Colonic mucosa (tissue), 4 donors: ENCODE results near the gene SHISA3. TPM values are rescaled to one million over a fixed set of nuclear protein-coding genes. Genes with fewer than 3 reads are reported as not detected.

Experiments
- DNase-seq: peaks from one replicate; pipeline ENCODE4 v3.0.0-alpha.2; 2020
- H3K27ac ChIP-seq: fragments of 200-600 bp; one replicate; pipeline ENCODE4 v1.8.0; 2021
- H3K27me3 ChIP-seq: fragments of 200-600 bp; one replicate; pipeline ENCODE4 v1.8.0; 2021
- H3K36me3 ChIP-seq: fragments of 200-600 bp; one replicate; pipeline ENCODE4 v1.8.0; 2021
- H3K4me1 ChIP-seq: fragments of 200-600 bp; one replicate; pipeline ENCODE4 v1.8.0; 2021; ENCODE audit warnings: mild to moderate bottlenecking
- H3K4me3 ChIP-seq: fragments of 200-600 bp; one replicate; pipeline ENCODE4 v1.8.0; 2021
- H3K9ac ChIP-seq, 2 donors: one replicate each; pipeline ENCODE4 v1.7.0; 2013; ENCODE audit warnings: control low read depth in 2 of 2, low read depth in 2 of 2, low read length in 2 of 2
- H3K9me3 ChIP-seq: fragments of 200-600 bp; one replicate; pipeline ENCODE4 v1.8.0; 2021
- CTCF ChIP-seq: fragments of 200-600 bp; IDR thresholded peaks from one replicate; pipeline ENCODE4 v1.8.0; 2022; ENCODE audit warnings: antibody characterized with exemption, mild to moderate bottlenecking
- intact Hi-C: fragments of 100-400 bp; cut with DNase I; formaldehyde crosslinking; loops from one replicate; pipeline ENCODE4 v1.14.1; 2022
- total RNA-seq, 2 donors: library from RNA; stranded (reverse); fragmentation: NEBNext Ultra II Directional in 1 of 2; extraction: Animal tissue kit (Norgen Biotek cat#: 25700) in 1 of 2; gene quantifications; one replicate each; pipeline ENCODE4 v1.2.1, GENCODE V29; 2021
- donor health status: healthy.
- donor health status: DM: no; HTN: no; CAD: no.
- donor health status: DM: no; HTN: no; CAD: no.

SHISA3 gene
- total RNA-seq, 2 donors from 2014 or later, result 0.86 to 1.1 TPM

DNA sequence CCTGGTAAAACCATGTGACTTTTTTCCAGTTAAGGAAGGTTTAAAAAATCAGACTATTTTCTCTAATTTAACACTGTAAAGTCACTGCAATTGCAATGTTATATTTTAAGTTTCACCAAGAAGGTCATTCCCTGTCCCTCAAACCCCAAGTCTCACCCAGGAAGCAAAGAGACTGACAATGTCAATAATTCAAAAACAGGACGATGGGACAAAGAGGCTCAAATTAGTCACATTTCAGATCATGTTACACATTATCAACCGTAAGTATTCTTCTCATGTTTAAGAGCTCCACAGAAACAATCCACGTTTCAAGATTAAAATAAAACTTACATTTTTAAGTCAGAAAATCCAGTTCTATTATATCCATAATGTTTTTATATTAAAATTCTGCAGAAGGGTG lies 13.2 kb downstream of the SHISA3 start:
- no peak for DNase-seq
- no peak for TF ChIP-seq CTCF
- no peaks in the 10 kb centered on the region for H3K27me3 ChIP-seq
- H3K4me3 ChIP-seq, result no peak overlapping the region
- H3K9ac ChIP-seq, result no peak overlapping the region
- H3K4me1 ChIP-seq, result no peaks in the 10 kb centered on the region
- intact Hi-C loops, result no loop called here
- H3K36me3 ChIP-seq, result no peaks in the 10 kb centered on the region
- no peak overlapping the region for H3K27ac ChIP-seq
- no peaks in the 10 kb centered on the region for H3K9me3 ChIP-seq

- no peaks in the 10 kb centered on the region for H3K9me3 ChIP-seq
- H3K36me3 ChIP-seq, result no peaks in the 10 kb centered on the region
- H3K9ac ChIP-seq, result no peak overlapping the region
- no peak overlapping the region for H3K4me3 ChIP-seq
- intact Hi-C loops, result no loop called here
- H3K27ac ChIP-seq, result no peak overlapping the region
- no peaks in the 10 kb centered on the region for H3K27me3 ChIP-seq
- H3K4me1 ChIP-seq, result no peaks in the 10 kb centered on the region
- no peak for TF ChIP-seq CTCF
- no peak for DNase-seq
Measured at GRCh38 chr4:42411803-42412202, 14.5 kb downstream of the SHISA3 start.

GRCh38 chr4:42412251-42412650 lies 15.0 kb downstream of the SHISA3 start:
- Histone ChIP-seq H3K4me1 (no peaks in the 10 kb centered on the region), H3K27me3 (no peaks in the 10 kb centered on the region), H3K4me3 (no peak overlapping the region), H3K36me3 (no peaks in the 10 kb centered on the region), H3K27ac (no peak overlapping the region), H3K9ac (no peak overlapping the region), H3K9me3 (no peaks in the 10 kb centered on the region)
- intact Hi-C loops, result no loop called here
- DNase-seq, result no peak
- no peak for TF ChIP-seq CTCF

- no peak for TF ChIP-seq CTCF
- Histone ChIP-seq H3K4me1 (no peaks in the 10 kb centered on the region), H3K9me3 (no peaks in the 10 kb centered on the region), H3K9ac (no peak overlapping the region), H3K36me3 (no peaks in the 10 kb centered on the region), H3K4me3 (no peak overlapping the region), H3K27ac (no peak overlapping the region), H3K27me3 (no peaks in the 10 kb centered on the region)
- no peak for DNase-seq
- intact Hi-C loops, result no loop called here
Measured at GRCh38 chr4:42415281-42415680, 18.0 kb downstream of the SHISA3 start.

GRCh38 chr4:42416017-42416416 lies 18.7 kb downstream of the SHISA3 start:
- no peak for DNase-seq
- Histone ChIP-seq H3K27me3 (no peaks in the 10 kb centered on the region), H3K9me3 (no peaks in the 10 kb centered on the region), H3K4me3 (no peak overlapping the region), H3K36me3 (no peaks in the 10 kb centered on the region), H3K9ac (no peak overlapping the region), H3K4me1 (no peaks in the 10 kb centered on the region), H3K27ac (no peak overlapping the region)
- intact Hi-C loops, result no loop called here
- no peak for TF ChIP-seq CTCF

DNA sequence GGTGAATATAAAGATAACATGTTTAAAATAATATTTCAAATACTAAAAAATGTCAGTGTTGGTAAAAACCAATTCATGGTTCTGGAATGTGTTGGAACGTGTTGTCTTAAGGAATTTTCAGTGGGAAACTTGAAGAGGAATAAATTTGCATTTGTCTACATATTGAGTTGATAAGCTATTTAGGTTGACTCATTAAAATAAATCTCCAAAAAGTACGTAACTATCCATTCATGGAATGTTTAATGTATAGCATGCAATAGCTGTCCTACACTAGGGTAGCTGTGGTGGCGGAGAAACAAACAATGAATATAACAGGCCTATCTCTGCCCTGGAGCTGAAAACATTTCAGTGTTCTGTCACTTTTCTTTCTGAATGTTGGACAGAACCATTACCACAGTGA lies 20.3 kb downstream of the SHISA3 start:
- H3K27ac ChIP-seq, result no peak overlapping the region
- no peak overlapping the region for H3K9ac ChIP-seq
- no peaks in the 10 kb centered on the region for H3K27me3 ChIP-seq
- H3K9me3 ChIP-seq, result no peaks in the 10 kb centered on the region
- no peak for TF ChIP-seq CTCF
- H3K36me3 ChIP-seq, result no peaks in the 10 kb centered on the region
- no peak for DNase-seq
- no peaks in the 10 kb centered on the region for H3K4me1 ChIP-seq
- H3K4me3 ChIP-seq, result no peak overlapping the region
- intact Hi-C loops, result no loop called here
